Neural cell (in vitro differentiated cells): ENCODE data around the gene NOP16. TPM values are rescaled to one million over a fixed set of nuclear protein-coding genes. Genes with fewer than 3 reads are reported as not detected.

Experiments used
- H2AFZ ChIP-seq: fragments of 200-600, 300-800 bp; sonication (generic), shearing (Covaris generic); 2 replicates; pipeline ENCODE4 v1.6.0; 2014; ENCODE audit warnings: low read depth, mild to moderate bottlenecking, antibody characterized with exemption, low read length, moderate library complexity
- H3F3A ChIP-seq: fragments of 200-600 bp; shearing (Covaris generic); 2 replicates; pipeline ENCODE4 v1.6.1; 2016; ENCODE audit warnings: mild to moderate bottlenecking, moderate library complexity, mixed read lengths, antibody characterized with exemption, low read length; ENCODE audit not compliant: insufficient read depth, poor library complexity, severe bottlenecking
- H3K27ac ChIP-seq: fragments of 200-600, 300-800 bp; sonication (generic), shearing (Covaris generic); 2 replicates; pipeline ENCODE4 v1.5.1; 2014; ENCODE audit warnings: mild to moderate bottlenecking, low read length, moderate library complexity
- H3K27me3 ChIP-seq: fragments of 300-800, 200-600 bp; sonication (generic), shearing (Covaris generic); 2 replicates; pipeline ENCODE4 v1.6.0; 2014; ENCODE audit warnings: mild to moderate bottlenecking, low read depth, low read length, moderate library complexity; ENCODE audit not compliant: insufficient read depth
- H3K36me3 ChIP-seq: fragments of 300-800, 200-600 bp; sonication (generic), shearing (Covaris generic); 2 replicates; pipeline ENCODE4 v1.5.1; 2014; ENCODE audit warnings: mild to moderate bottlenecking, antibody characterized with exemption, low read length, moderate library complexity; ENCODE audit not compliant: insufficient read depth
- H3K4me2 ChIP-seq: fragments of 300-800, 200-600 bp; sonication (generic), shearing (Covaris generic); 2 replicates; pipeline ENCODE4 v1.6.0; 2014; ENCODE audit warnings: mild to moderate bottlenecking, low read length
- H3K4me3 ChIP-seq: fragments of 300-800, 200-600 bp; sonication (generic), shearing (Covaris generic); 2 replicates; pipeline ENCODE4 v1.5.1; 2014; ENCODE audit warnings: mild to moderate bottlenecking, low read length, moderate library complexity
- H3K79me2 ChIP-seq: fragments of 200-600 bp; shearing (Covaris generic); replicated peaks from 2 replicates; pipeline ENCODE4 v1.6.0; 2014; ENCODE audit warnings: mild to moderate bottlenecking, low read length, moderate library complexity; ENCODE audit not compliant: insufficient read depth
- H3K9ac ChIP-seq: fragments of 300-800, 200-600 bp; sonication (generic), shearing (Covaris generic); 2 replicates; pipeline ENCODE4 v1.6.1; 2016; ENCODE audit warnings: mild to moderate bottlenecking, low read length, mixed read lengths
- H3K9me2 ChIP-seq: fragments of 200-600 bp; shearing (Covaris generic); 2 replicates; pipeline ENCODE4 v1.6.1; 2016; ENCODE audit warnings: mild to moderate bottlenecking, low read length, mixed read lengths; ENCODE audit not compliant: insufficient read depth
- H3K9me3 ChIP-seq: fragments of 200-600, 300-800 bp; sonication (generic), shearing (Covaris generic); 2 replicates; pipeline ENCODE4 v1.6.1; 2016; ENCODE audit warnings: mild to moderate bottlenecking, mixed run types, low read length, moderate library complexity, mixed read lengths
- H4K20me1 ChIP-seq: fragments of 200-600 bp; shearing (Covaris generic); 2 replicates; pipeline ENCODE4 v1.6.1; 2016; ENCODE audit warnings: mild to moderate bottlenecking, mixed run types; ENCODE audit not compliant: insufficient read depth
- EP300 ChIP-seq: fragments of 450-650 bp; conservative IDR thresholded peaks from 2 replicates; pipeline ENCODE4 v1.6.1; 2014; ENCODE audit warnings: antibody characterized with exemption, mild to moderate bottlenecking, moderate library complexity; ENCODE audit not compliant: poor library complexity, severe bottlenecking
- EZH2 ChIP-seq: fragments of 200-600, 300-800 bp; shearing (Covaris generic), sonication (generic); IDR thresholded peaks from 2 replicates; pipeline ENCODE4 v1.6.1; 2014; ENCODE audit warnings: antibody characterized with exemption, low read length, borderline replicate concordance, mild to moderate bottlenecking; ENCODE audit not compliant: insufficient read depth, poor library complexity, severe bottlenecking
- MXI1 ChIP-seq: fragments of 450-650 bp; conservative IDR thresholded peaks from 2 replicates; pipeline ENCODE4 v1.6.1; 2014; ENCODE audit warnings: antibody characterized with exemption, mild to moderate bottlenecking; ENCODE audit not compliant: poor library complexity, severe bottlenecking
- POLR2AphosphoS5 ChIP-seq: IDR thresholded peaks from 2 replicates; pipeline ENCODE4 v1.6.1; 2012
- RAD21 ChIP-seq: fragments of 450-650 bp; conservative IDR thresholded peaks from 2 replicates; pipeline ENCODE4 v1.6.1; 2014; ENCODE audit warnings: antibody characterized with exemption, mild to moderate bottlenecking, moderate library complexity
- SMC3 ChIP-seq: fragments of 450-650 bp; conservative IDR thresholded peaks from 2 replicates; pipeline ENCODE4 v1.6.1; 2014; ENCODE audit warnings: antibody characterized with exemption, mild to moderate bottlenecking, moderate library complexity; ENCODE audit not compliant: poor library complexity
- TAF1 ChIP-seq: IDR thresholded peaks from 2 replicates; pipeline ENCODE4 v1.6.1; 2012; ENCODE audit warnings: low read depth
- polyA minus RNA-seq: library from RNA; depleted of rRNA, polyadenylated mRNA; stranded (reverse); fragments of >200 nt; gene quantifications from 2 replicates; pipeline ENCODE4 v1.2.3, GENCODE V29; 2014
- polyA plus RNA-seq: library from polyadenylated mRNA; depleted of rRNA; stranded (reverse); fragments of >200 nt; gene quantifications from 2 replicates; pipeline ENCODE4 v1.2.3, GENCODE V29; 2014
- TF ChIP-seq, protein P1 (sequence below): IDR thresholded peaks from 2 replicates; pipeline ENCODE4 v1.6.1; 2012; ENCODE audit warnings: borderline replicate concordance
- TF ChIP-seq, protein P2 (sequence below): fragments of 450-650 bp; IDR thresholded peaks from 2 replicates; pipeline ENCODE4 v1.5.1; 2014; ENCODE audit warnings: antibody characterized with exemption, mild to moderate bottlenecking, moderate library complexity; ENCODE audit not compliant: poor library complexity, severe bottlenecking

NOP16 gene
- polyA plus RNA-seq (23.9 and 29.9 TPM in 2 replicates), polyA minus RNA-seq (12.5 and 12.7 TPM in 2 replicates)

- TF ChIP-seq EP300 (peak; percentile 69), POLR2AphosphoS5 (peak; percentile 21), SMC3 (peak; percentile 43), RAD21 (no peak), MXI1 (peak; percentile 100)
- TF ChIP-seq, protein P1, sequence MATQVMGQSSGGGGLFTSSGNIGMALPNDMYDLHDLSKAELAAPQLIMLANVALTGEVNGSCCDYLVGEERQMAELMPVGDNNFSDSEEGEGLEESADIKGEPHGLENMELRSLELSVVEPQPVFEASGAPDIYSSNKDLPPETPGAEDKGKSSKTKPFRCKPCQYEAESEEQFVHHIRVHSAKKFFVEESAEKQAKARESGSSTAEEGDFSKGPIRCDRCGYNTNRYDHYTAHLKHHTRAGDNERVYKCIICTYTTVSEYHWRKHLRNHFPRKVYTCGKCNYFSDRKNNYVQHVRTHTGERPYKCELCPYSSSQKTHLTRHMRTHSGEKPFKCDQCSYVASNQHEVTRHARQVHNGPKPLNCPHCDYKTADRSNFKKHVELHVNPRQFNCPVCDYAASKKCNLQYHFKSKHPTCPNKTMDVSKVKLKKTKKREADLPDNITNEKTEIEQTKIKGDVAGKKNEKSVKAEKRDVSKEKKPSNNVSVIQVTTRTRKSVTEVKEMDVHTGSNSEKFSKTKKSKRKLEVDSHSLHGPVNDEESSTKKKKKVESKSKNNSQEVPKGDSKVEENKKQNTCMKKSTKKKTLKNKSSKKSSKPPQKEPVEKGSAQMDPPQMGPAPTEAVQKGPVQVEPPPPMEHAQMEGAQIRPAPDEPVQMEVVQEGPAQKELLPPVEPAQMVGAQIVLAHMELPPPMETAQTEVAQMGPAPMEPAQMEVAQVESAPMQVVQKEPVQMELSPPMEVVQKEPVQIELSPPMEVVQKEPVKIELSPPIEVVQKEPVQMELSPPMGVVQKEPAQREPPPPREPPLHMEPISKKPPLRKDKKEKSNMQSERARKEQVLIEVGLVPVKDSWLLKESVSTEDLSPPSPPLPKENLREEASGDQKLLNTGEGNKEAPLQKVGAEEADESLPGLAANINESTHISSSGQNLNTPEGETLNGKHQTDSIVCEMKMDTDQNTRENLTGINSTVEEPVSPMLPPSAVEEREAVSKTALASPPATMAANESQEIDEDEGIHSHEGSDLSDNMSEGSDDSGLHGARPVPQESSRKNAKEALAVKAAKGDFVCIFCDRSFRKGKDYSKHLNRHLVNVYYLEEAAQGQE: no peak
- TF ChIP-seq, protein P2, sequence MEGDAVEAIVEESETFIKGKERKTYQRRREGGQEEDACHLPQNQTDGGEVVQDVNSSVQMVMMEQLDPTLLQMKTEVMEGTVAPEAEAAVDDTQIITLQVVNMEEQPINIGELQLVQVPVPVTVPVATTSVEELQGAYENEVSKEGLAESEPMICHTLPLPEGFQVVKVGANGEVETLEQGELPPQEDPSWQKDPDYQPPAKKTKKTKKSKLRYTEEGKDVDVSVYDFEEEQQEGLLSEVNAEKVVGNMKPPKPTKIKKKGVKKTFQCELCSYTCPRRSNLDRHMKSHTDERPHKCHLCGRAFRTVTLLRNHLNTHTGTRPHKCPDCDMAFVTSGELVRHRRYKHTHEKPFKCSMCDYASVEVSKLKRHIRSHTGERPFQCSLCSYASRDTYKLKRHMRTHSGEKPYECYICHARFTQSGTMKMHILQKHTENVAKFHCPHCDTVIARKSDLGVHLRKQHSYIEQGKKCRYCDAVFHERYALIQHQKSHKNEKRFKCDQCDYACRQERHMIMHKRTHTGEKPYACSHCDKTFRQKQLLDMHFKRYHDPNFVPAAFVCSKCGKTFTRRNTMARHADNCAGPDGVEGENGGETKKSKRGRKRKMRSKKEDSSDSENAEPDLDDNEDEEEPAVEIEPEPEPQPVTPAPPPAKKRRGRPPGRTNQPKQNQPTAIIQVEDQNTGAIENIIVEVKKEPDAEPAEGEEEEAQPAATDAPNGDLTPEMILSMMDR: peak; percentile 23
- Histone ChIP-seq H2AFZ (peak within 1 kb of the TSS; percentile 43), H3K27ac (peak within 1 kb of the TSS; percentile 90), H3K9ac (peak within 1 kb of the TSS; percentile 85), H3K27me3 (no peaks in the 10 kb centered on the region), H3K36me3 (no peaks in the 10 kb centered on the region), H3K9me3 (no peaks in the 10 kb centered on the region), H3K9me2 (no peaks in the 10 kb centered on the region), H3F3A (no peaks in the 10 kb centered on the region), H3K4me2 (peak within 1 kb of the TSS; percentile 98), H3K79me2 (peaks cover 10% of the 10 kb centered on the region), H3K4me3 (peak within 1 kb of the TSS; percentile 81), H4K20me1 (no peaks in the 10 kb centered on the region)
Observed at GRCh38 chr5:176388444-176389134, at the start of gene NOP16, which contains the start of gene HIGD2A. Gene NOP16 (minus strand): TSS chr5:176388598. CDS start chr5:176388539, 59 bp downstream. Gene HIGD2A (plus strand): TSS chr5:176388751. CDS start chr5:176388820, 69 bp downstream.

GRCh38 chr5:176436656-176437055, 48.3 kb upstream of the NOP16 start:
- Histone ChIP-seq H4K20me1 (no peaks in the 10 kb centered on the region), H3K4me2 (no peak overlapping the region), H3K27me3 (no peaks in the 10 kb centered on the region), H3K79me2 (no peaks in the 10 kb centered on the region), H3K36me3 (no peaks in the 10 kb centered on the region), H3F3A (no peaks in the 10 kb centered on the region), H3K9me2 (no peaks in the 10 kb centered on the region), H3K27ac (no peak overlapping the region), H3K9me3 (no peaks in the 10 kb centered on the region), H3K4me3 (no peak overlapping the region), H3K9ac (no peak overlapping the region), H2AFZ (no peak overlapping the region)
- TF ChIP-seq, protein P2: no peak
- TF ChIP-seq EP300: no peak
- no peak for TF ChIP-seq EZH2
- no peak for TF ChIP-seq TAF1
- TF ChIP-seq POLR2AphosphoS5: no peak
- no peak for TF ChIP-seq RAD21
- TF ChIP-seq SMC3: no peak
- TF ChIP-seq, protein P1: no peak
- no peak for TF ChIP-seq MXI1
